HG02678 (cell line): ENCODE data around the gene HOXB2.
A peak's percentile ranks its signal among the peaks of the same experiment; 100 is the strongest.

Experiments used
- ATAC-seq: cut with Tn5 transposase; IDR thresholded peaks from one replicate; pipeline ENCODE4 v1.9.1; 2021; ENCODE audit warnings: mild to moderate bottlenecking, moderate library complexity; ENCODE audit not compliant: unreplicated experiment

The HOXB2 gene

GRCh38 chr17:48579471-48579759, 34.5 kb upstream of the HOXB2 start:
- no peak for ATAC-seq

- peak; percentile 26 for ATAC-seq
These were observed 33.9 kb upstream of the HOXB2 start for GRCh38 chr17:48578616-48579470.

- peak; percentile 55 for ATAC-seq
These were observed 33.2 kb upstream of the HOXB2 start, which contains the start of gene HOXB4 for GRCh38 chr17:48577946-48578615. HOXB4 (minus strand) TSS chr17:48578350; CDS start chr17:48578319, 31 bp downstream.

- peak; percentile 3 for ATAC-seq
These were observed 32.5 kb upstream of the HOXB2 start for GRCh38 chr17:48577330-48577945.

GRCh38 chr17:48576479-48577309, 31.8 kb upstream of the HOXB2 start:
- ATAC-seq, result no peak

GRCh38 chr17:48575673-48576478, 31.0 kb upstream of the HOXB2 start:
- no peak for ATAC-seq

- no peak for ATAC-seq
These were observed 30.2 kb upstream of the HOXB2 start for GRCh38 chr17:48575066-48575582.

GRCh38 chr17:48574505-48575065, 29.7 kb upstream of the HOXB2 start:
- no peak for ATAC-seq

- ATAC-seq, result no peak
These were observed 27.0 kb upstream of the HOXB2 start for GRCh38 chr17:48571826-48572417.

- ATAC-seq, result no peak
These were observed 26.3 kb upstream of the HOXB2 start for GRCh38 chr17:48571024-48571818.

- ATAC-seq, result no peak
These were observed 25.6 kb upstream of the HOXB2 start for GRCh38 chr17:48570325-48571023.

GRCh38 chr17:48569674-48570324, 24.9 kb upstream of the HOXB2 start:
- no peak for ATAC-seq

- no peak for ATAC-seq
These were observed 24.3 kb upstream of the HOXB2 start for GRCh38 chr17:48569240-48569582.

GRCh38 chr17:48568499-48569239, 23.8 kb upstream of the HOXB2 start:
- ATAC-seq, result no peak

GRCh38 chr17:48567646-48568354, 22.9 kb upstream of the HOXB2 start:
- no peak for ATAC-seq

- no peak for ATAC-seq
These were observed 22.3 kb upstream of the HOXB2 start for GRCh38 chr17:48567209-48567608.
